GM21786 (cell line): Measurements from ENCODE around the gene SGMS1.
"Not testable (repeated sequence)": the region's sequence is repeated elsewhere in the genome, so short reads cannot be mapped to it uniquely, and the experiment has no call there.

Source experiments
- ATAC-seq: cut with Tn5 transposase; IDR thresholded peaks from one replicate; pipeline ENCODE4 v1.9.1; 2021; ENCODE audit not compliant: unreplicated experiment

SGMS1 gene

DNA sequence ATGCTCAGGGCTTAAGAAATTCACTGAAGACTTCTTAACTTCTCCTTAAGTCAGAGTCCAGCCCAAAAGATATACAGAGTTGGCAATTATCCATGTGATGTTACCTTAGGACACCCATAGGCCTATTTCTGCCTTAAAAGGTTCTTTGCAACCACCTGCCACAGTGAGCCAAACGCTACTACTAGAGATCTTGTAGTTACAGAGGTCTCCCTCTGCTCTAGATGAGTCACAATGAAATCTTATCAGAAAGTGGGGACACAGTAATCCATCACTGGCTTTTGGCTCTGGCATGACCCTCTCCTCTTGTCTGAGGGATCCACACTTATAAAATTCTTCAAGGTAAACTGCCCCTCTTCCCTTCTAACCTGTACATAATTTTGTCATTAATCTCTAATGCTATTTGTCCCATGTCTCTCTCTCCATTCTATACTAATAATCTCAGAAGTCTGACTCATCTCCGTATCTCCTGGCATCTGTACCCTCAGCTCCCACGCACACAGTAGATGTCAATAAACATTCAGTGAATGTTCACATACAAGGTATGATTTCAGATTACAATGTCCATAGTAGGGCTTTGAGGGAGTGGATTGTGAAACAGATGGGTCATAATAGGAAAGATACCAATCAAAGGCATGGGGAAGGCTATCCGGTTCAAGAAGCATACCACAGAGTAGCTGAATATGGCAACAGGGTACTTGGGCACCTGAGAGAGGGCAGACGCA is 112.1 kb downstream of the SGMS1 start:
- ATAC-seq = peak; percentile 28

GRCh38 chr10:50510517-50511473 is 113.0 kb downstream of the SGMS1 start:
- ATAC-seq = no peak

DNA sequence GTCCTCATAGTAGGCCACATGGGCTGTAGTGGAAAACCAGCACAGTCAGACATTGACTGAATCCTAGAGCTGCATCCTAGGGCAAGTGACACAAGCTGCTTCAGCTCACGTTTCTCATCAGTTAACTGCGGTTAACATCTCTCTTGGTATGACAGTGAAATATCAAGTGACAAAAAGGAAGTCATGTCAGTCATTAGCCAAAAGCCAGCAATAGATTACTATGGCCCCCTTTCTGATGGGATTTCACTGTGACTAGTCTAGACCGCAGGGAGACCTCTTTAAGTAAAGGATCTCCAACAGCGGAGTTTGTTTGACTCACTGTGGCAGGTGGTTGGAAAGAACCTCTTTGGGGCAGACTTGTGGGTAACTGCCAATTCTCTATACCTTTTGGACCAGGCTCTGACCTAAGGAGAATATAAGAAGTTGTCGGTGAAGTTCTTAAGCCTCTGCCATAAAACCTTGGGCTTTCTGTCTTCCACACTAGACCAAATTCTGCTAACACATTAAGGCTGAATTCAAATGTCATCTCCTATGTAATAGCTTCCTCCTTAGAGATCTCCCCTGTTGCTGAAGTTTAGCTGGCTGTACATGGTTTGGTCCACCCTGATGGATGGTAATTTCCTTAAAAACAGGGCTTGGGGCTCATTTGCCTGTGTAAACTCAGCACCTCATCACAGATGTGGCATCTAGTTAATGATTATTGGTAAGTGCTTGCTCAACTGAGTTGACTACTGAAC is 115.3 kb downstream of the SGMS1 start:
- ATAC-seq = peak; percentile 65

DNA sequence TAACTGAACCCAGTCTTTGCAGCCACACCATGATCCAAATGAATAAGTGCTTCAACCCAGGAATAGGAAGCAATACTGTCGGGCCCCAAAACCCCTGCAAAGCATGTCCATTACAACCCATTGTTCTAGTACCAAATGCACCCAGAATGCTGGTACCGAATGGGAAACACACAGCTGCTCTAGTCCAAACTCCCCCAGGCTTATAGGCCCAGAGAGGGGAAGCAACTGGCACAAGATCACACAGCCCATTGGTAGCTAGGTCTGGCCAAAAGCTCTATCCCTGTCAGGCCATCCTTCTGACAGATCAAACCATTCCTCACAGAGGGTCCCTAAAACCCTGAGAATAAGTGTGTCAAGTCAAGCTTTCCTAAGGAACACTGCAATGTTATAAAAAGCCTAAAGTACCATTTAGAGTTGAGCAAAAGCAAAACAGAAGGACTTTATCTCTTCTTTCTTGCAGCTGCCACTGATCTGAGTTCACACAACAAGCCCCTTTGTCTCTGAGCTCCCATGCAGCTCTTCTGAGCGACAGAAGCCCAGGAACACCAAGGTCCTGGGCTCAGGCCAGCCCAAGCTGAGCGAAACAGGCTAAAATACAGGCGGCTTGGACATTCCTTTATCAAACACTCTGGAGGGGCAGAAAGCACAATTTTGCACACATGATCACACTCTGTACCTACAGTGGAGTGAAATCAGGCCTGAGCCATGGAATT is 116.7 kb downstream of the SGMS1 start:
- ATAC-seq = no peak

GRCh38 chr10:50504389-50504788 is 119.4 kb downstream of the SGMS1 start:
- no peak for ATAC-seq

DNA sequence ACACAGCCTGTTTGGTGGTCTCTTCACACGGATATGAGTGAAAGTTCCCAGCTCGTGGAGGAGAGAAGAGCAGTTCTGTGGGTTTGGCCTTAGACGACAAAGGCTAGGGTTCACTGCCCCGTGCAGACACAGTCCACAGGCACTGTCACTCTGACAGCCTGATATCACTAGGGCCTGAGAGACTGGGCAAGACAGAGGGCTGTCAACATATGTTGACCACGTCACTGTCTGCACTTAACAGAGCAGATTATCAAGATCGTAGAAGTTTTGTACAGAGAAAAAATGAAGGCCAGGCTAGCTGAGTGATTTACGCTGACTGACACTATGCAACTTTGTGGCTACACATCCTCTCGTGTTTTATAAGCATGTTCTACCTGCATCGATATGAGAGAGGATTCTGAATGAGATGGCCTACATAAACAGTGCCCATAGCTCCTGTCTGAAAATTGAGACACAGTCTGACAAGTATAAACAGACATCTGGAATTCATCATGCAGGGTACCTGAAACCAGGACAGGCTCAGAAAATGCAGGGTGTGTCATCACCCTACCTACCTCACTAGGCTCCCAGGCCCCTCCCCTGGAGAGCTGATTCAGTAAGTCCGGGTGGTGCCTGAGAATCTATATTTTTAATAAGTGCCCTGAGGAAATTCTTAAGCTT is 120.0 kb downstream of the SGMS1 start:
- no peak for ATAC-seq

GRCh38 chr10:50503156-50503555 is 120.6 kb downstream of the SGMS1 start:
- not testable (repeated sequence) for ATAC-seq

DNA sequence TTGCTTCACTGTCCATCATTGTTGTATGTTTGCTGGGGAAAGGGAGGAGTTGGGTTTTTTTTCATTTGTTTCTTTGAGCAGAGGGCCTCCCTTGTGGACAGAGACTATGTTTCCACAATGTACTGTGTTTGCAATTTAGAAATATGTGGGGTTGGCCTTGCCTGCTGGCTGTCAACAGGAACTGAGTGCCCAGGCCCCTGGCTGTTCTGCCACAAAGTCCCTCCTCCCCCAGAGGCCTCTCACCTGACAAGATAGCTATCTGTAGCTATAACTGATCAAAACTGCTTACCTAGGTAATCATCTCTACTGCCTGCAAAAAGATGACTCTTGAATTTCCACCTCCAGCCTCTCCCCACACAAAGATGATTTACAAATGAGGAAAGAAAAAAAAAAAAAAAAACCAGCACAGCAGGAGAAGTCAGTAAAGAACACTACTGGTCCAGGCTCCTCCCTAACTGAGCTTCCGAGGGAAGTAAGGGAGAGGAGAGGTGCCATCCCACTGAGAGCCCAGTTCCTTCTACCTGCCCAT is 121.8 kb downstream of the SGMS1 start:
- peak; percentile 39 for ATAC-seq

DNA sequence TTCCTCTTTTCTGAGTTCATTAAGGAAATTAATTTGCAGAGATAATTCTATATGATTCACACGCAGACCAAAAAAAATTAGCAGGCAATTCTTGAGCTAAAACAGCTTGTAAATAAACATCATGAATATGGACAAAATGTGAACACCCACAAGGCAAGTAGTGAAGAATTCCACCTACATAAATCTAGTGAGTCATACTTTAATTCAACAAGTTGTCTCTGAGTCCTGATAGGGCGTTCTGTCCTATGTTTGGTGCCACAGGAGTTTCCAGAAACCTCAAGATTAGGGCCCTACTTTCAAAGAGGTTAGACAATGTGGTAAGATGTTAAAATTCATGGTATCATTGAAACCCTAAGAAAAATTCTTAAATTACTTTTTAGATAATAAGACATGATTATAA is 122.3 kb downstream of the SGMS1 start:
- ATAC-seq = no peak

GRCh38 chr10:50498465-50498864 is 125.3 kb downstream of the SGMS1 start:
- ATAC-seq = no peak

- peak; percentile 91 for ATAC-seq
Observed at GRCh38 chr10:50497758-50498157, 126.0 kb downstream of the SGMS1 start.

GRCh38 chr10:50496228-50496627 is 127.5 kb downstream of the SGMS1 start:
- no peak for ATAC-seq

GRCh38 chr10:50490241-50490640 is 133.5 kb downstream of the SGMS1 start:
- ATAC-seq = no peak

DNA sequence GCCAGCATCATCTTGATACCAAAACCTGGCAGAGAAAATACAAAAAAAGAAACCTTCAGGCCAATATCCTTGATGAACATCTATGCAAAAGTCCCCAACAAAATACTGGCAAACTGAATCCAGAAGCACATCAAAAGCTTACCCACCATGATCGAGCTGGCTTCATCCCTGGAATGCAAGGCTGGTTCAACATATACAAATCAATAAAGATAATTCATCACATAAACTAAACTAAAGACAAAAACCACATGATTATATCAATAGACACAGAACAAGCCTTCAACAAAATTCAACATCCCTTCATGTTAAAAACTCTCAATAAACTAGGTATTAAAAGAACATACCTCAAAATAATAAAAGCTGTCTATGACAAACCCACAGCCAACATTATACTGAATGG is 139.2 kb downstream of the SGMS1 start:
- ATAC-seq = not testable (repeated sequence)

DNA sequence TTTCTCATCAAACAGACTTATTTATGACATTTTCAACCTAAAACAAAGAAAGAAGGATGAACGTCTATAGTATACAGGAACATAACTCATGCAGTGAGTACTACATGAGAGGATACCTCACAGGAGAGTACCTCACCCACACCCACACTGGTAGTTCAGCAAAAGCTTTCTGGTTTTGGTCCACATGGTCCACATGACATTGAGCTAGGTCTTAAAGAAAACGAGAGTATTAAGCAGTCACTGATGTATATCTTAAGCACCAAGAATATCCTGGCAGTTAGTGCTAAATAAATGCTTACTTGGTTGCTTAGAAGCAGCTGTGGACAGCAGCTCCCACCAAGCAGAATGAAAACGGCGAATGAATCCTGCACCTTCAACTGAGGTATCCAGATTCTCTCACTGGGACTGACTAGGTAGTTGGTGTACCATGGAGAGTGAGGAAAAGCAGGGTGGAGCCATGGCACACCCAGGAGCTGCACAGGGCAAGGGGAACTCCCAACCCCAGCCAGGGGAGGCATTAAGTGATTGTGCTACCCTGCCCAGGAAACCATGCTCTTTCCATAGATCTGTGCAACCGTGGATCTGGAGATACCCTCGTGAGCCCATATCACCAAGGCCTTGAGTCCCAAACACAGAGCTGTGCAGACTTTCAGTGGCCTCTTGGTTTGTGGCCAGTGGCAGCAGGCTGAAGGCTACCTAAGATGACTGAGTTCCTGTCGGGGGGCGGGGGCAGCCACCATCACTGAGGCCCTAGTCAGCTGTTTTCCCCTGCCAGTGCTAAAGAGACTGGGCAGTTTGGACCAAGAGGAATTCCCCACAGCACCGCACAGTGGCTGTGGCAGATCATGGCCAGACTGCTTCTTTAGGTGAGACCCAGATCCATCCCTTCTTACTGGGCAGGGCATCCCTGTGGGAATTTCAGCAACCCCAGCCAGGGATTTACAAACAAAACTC is 143.4 kb downstream of the SGMS1 start:
- ATAC-seq = peak; percentile 48

GRCh38 chr10:50477287-50478203 is 146.2 kb downstream of the SGMS1 start:
- no peak for ATAC-seq

GRCh38 chr10:50473756-50474155 is 150.0 kb downstream of the SGMS1 start:
- ATAC-seq = no peak

DNA sequence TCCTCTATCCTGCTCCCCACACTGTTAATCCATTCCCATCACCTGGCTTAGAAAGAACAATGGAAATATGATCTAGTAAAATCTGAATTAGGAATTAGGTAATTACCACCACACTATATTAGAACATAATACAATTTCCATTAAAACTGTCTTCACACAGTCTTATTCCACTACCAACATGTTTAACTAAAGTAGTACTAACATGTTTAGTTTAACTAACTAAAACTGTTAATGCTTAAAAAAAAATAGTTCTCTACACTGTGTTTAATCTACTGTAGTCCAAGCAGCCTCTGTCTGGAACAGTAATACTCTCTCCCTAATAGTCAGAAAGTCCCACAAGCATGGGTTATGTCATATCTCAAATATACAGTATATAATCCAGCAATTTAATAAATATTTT is 150.8 kb downstream of the SGMS1 start:
- no peak for ATAC-seq
